GM21825 (cell line): Measurements from ENCODE around the gene GRIK4.
A peak's percentile ranks its signal among the peaks of the same experiment; 100 is the strongest.
"Not testable (repeated sequence)": the region's sequence is repeated elsewhere in the genome, so short reads cannot be mapped to it uniquely, and the experiment has no call there.

Experiments used
- ATAC-seq: cut with Tn5 transposase; IDR thresholded peaks from one replicate; pipeline ENCODE4 v1.9.1; 2021; ENCODE audit warnings: mild to moderate bottlenecking, moderate library complexity; ENCODE audit not compliant: unreplicated experiment

Gene GRIK4

DNA sequence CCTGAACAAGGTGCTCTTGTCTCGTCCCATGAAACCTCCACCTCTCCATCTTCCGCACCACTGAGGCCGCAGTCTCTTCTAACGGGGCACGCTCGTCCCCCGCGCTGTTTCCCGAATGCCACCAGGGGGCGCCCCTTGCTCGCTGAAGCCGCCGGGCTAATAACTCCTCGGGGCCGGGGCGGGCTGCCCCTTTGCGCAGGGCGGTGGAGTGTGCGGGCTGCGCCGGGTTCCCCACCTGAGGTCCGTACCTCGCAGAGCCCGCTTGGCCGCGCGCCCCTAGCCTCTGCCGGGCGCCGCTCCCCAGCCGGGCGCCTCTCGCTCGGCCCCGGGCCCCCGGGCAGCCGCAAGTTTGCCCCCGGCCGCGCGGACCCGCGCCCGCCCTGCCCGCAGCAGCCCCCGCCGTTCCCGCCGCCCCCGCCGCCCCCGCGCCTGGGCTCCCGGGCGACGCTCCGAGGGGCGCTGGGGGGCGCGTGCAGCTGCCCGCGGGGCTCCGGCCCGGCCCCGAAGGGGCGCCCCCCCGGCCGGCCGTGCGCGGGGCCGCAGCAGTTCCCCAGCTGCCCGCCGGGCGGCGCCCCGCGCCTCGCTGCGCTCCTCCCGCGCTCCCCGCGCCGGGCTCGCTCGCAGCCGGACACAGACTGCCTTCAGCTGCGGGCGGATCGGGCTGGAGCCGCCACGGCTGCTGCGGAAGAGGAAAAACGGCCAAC, at the start of gene GRIK4:
GRIK4 (plus strand) TSS at position 633 of the 704 bp plus-strand sequence. CDS start 148,571 bp downstream, outside the sequence.
- peak; percentile 71 for ATAC-seq

- no peak for ATAC-seq
These were observed 48.7 kb upstream of the GRIK4 start for GRCh38 chr11:120462825-120463224.

- ATAC-seq, result no peak
These were observed 45.5 kb upstream of the GRIK4 start for GRCh38 chr11:120465921-120466534.

- no peak for ATAC-seq
These were observed 43.9 kb upstream of the GRIK4 start for GRCh38 chr11:120467627-120468026.

DNA sequence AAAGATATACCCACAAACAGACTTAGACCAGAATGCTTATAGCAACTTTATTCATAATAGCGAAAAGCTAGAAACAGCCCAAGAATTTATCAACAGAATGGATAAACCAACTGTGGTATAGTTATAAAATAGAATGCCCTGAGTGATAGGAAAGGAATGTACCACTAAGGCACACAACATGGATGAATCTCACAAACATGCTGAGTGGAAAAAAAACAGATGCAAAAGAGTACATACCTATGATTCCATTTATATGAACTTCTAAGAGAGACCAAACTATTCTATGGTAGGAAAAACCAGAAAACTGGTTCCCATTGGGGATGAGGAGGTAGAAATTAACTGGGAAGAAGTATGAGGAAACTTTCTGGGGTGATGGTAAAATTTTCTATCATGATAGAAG, 40.4 kb upstream of the GRIK4 start:
- ATAC-seq, result no peak

- no peak for ATAC-seq
These were observed 39.6 kb upstream of the GRIK4 start for GRCh38 chr11:120471994-120472393.

GRCh38 chr11:120473503-120473902, 38.0 kb upstream of the GRIK4 start:
- no peak for ATAC-seq

GRCh38 chr11:120482149-120482548, 29.4 kb upstream of the GRIK4 start:
- ATAC-seq, result no peak

- no peak for ATAC-seq
These were observed 26.8 kb upstream of the GRIK4 start for GRCh38 chr11:120484722-120485121.

- ATAC-seq, result no peak
These were observed 25.4 kb upstream of the GRIK4 start for GRCh38 chr11:120486138-120486537.

- no peak for ATAC-seq
These were observed 21.7 kb upstream of the GRIK4 start for GRCh38 chr11:120489799-120490198.

DNA sequence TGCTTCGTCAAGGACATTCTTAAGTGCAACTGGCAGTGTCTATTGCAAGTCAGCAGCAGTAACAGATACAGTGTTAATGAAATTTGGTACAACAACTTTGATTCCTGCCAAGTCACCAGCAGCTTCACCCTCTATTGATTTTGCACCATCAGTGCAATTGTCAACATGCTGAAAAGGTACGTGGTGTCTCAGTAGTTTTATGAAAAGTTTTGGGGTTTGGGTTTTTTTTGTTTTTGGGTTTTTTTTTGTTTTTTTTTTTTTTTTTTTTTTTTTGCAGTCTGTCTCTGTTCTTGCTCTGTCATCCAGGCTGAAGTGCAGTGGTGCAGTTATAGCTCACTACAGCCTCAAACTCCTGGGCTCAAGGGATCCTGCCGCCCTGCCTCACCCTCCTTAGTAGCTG, 19.1 kb upstream of the GRIK4 start:
- no peak for ATAC-seq

GRCh38 chr11:120494595-120494994, 17.0 kb upstream of the GRIK4 start:
- ATAC-seq, result no peak

- no peak for ATAC-seq
These were observed 12.5 kb upstream of the GRIK4 start for GRCh38 chr11:120499088-120499487.

DNA sequence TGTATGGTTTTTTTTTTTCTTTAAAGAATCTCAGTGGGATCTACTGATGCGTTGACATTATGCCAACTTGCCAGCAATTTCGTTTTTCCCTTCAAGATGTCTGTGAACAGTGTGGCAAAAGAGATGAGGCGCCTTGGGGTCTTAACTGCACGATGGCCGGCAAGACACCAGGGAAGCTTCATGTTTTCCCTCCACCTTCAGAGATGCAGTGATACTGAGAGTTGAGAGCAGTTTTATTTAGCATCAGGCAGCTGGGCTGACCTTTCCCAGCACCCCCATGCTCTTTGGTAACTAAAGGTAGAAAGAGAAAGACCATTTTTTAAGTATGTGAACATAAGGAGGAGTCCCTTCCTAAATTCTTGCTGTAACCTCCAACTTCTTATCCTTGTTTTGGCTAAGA, 11.7 kb upstream of the GRIK4 start:
- ATAC-seq, result no peak

DNA sequence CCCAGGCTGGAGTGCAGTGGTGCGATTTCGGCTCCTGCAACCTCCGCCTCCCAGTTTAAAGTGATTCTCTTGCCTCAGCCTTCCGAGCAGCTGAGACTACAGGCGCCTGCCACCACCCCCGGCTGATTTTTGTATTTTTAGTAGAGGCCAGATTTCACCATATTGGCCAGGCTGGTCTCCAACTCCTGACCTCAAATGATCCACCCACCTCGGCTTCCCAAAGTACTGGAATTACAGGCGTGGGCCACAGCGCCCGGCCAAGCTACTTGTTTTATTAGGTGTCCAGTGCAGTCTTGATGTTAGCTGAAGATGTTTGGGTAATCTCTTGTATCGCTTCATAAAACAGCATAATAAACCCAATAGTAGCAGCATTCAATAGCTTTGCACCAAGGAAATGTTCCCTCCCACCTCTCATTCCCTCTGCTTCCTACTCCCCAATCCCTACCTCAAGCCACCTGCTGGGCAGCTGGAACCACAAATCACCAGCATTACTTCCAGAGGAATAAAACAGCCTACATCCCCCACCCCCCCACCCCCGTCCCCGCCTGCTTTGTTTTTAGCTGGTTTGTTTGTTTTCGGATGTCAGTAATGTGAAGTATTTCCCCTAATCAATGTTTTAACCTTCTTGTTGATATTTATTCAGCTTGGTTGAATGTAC, 11.0 kb upstream of the GRIK4 start:
- no peak for ATAC-seq

DNA sequence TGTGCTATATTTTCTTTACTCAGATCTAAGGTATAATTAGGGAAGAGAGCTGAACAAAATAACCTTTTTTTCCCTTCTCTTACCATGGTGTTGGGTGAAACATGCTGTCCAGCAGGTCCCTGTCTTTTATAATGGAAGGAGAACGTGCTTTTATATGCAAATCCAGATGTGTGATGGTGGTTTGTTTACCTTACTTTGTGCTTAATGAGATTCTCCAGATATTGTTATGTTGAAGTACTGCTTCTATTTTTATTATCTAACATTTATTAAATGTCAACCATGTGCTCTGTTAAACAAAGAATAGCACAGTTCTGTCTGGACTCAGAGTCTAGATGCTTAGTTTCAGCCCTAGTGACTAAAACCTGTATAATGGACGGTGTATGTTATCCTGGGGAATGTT, 10.1 kb upstream of the GRIK4 start:
- ATAC-seq, result no peak

- no peak for ATAC-seq
These were observed 9.4 kb upstream of the GRIK4 start for GRCh38 chr11:120501976-120502755.

GRCh38 chr11:120503529-120503928, 8.0 kb upstream of the GRIK4 start:
- not testable (repeated sequence) for ATAC-seq

DNA sequence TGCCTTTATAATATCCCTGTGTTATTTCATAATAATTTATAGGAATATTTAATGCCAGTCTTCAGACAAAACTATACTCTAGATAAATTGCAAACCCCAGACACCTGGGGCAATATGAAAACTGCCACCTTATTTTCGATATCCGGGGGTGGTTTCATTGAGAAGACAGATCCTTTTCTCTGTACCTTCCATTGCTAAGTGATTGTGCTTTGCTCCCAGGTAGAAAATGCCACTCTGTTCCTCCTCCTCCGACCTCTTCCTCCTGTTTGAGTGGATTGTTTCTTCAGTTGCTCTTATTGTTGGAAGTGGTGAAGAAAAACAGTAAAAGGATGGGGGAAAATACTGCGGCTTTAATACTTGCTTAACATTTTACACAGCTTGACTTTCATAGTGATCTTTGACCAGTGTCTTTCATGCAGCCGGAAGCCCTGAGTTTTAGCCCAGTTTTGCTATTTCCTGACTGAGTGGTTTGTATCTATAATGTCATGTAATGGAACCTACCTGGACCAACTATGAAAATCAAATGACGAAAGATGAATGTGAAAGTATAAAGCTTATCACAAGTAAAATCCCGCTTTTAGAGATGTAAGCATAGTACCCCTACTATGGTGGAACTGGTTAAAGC, 5.6 kb upstream of the GRIK4 start:
- ATAC-seq, result no peak
